ENCODE data around the gene SMIM31. TPM values are rescaled to one million over a fixed set of nuclear protein-coding genes. Genes with fewer than 3 reads are reported as not detected.

Gene SMIM31
- total RNA-seq, 4 donors from 2014 or later, result not detected

- intact Hi-C loops (cut with DNase I), result no loop called here
- no peak overlapping the region for H3K27ac ChIP-seq
Observed at GRCh38 chr4:164730705-164731393, 23.1 kb upstream of the SMIM31 start.

GRCh38 chr4:164731827-164732474 is 22.0 kb upstream of the SMIM31 start:
- TF ChIP-seq POLR2A (IDR thresholded peaks at IDR 0.05) (no peak), CTCF (IDR thresholded peaks at IDR 0.05) (peak; percentile 39 to 83 (median 74))
- H3K4me1 ChIP-seq, result no peaks in the 10 kb centered on the region
- DNase-seq, result no peak
- 18 to 24% methylated on average over 5 of the region's 5 CpGs for WGBS, 2 donors
- intact Hi-C loops (cut with DNase I), result no loop called here
- H3K9me3 ChIP-seq, result no peaks in the 10 kb centered on the region
- H3K4me3 ChIP-seq, result no peak overlapping the region
- H3K36me3 ChIP-seq, result no peaks in the 10 kb centered on the region
- H3K27me3 ChIP-seq, result peaks cover 0 to 8% (median 0%) of the 10 kb centered on the region in 4 donors
- H3K27ac ChIP-seq, result no peak overlapping the region

More at GRCh38 chr4:164730705-164731393, 23.1 kb upstream of the SMIM31 start:
- H3K4me3 ChIP-seq, result no peak overlapping the region
- WGBS, 2 donors, result 55 to 71% methylated on average over 4 of the region's 4 CpGs
- no peak for TF ChIP-seq POLR2A (IDR thresholded peaks at IDR 0.05)
- TF ChIP-seq CTCF (IDR thresholded peaks at IDR 0.05), result no peak
- H3K36me3 ChIP-seq, result no peaks in the 10 kb centered on the region
- H3K27me3 ChIP-seq, result peaks cover 0 to 8% (median 0%) of the 10 kb centered on the region in 4 donors
- no peak for DNase-seq
- H3K4me1 ChIP-seq, result no peaks in the 10 kb centered on the region
- H3K9me3 ChIP-seq, result no peaks in the 10 kb centered on the region

- WGBS, 2 donors, result 66 to 70% methylated on average over 6 to 7 of the region's 7 CpGs
- intact Hi-C loops (cut with DNase I), result no loop called here
- Histone ChIP-seq H3K4me3 (no peak overlapping the region), H3K9me3 (no peaks in the 10 kb centered on the region), H3K4me1 (no peaks in the 10 kb centered on the region), H3K27ac (no peak overlapping the region), H3K27me3 (no peaks in the 10 kb centered on the region), H3K36me3 (no peaks in the 10 kb centered on the region)
- TF ChIP-seq POLR2A (IDR thresholded peaks at IDR 0.05), result no peak
- TF ChIP-seq CTCF (IDR thresholded peaks at IDR 0.05), result no peak
- no peak for DNase-seq
Observed at GRCh38 chr4:164734484-164734883, 19.4 kb upstream of the SMIM31 start.

- 40 to 51% methylated on average over 3 of the region's 3 CpGs for WGBS, 2 donors
- H3K9me3 ChIP-seq, result peaks cover 0 to 9% (median 0%) of the 10 kb centered on the region in 3 donors
- no peaks in the 10 kb centered on the region for H3K4me1 ChIP-seq
- no peak for DNase-seq
- H3K4me3 ChIP-seq, result no peak overlapping the region
- TF ChIP-seq POLR2A (IDR thresholded peaks at IDR 0.05) (no peak), CTCF (IDR thresholded peaks at IDR 0.05) (peak in 3 of 6 experiments; percentile 21 to 48 (median 35))
- intact Hi-C loops (cut with DNase I), result loop anchor here (10.0 kb wide), 1 partner anchor 1194 kb away; no protein-coding TSS in a partner anchor
- no peaks in the 10 kb centered on the region for H3K36me3 ChIP-seq
- H3K27me3 ChIP-seq, result no peaks in the 10 kb centered on the region
- H3K27ac ChIP-seq, result no peak overlapping the region
Observed at GRCh38 chr4:164748375-164748774, 5.6 kb upstream of the SMIM31 start.

GRCh38 chr4:164755432-164755831 is 1.5 kb downstream of the SMIM31 start:
- WGBS, 2 donors, result 90% methylated on average over 1 of the region's 1 CpG; no CpG with 5 or more reads in 1 of the 2 donors
- Histone ChIP-seq H3K27ac (no peak overlapping the region), H3K9me3 (peaks cover 0 to 9% (median 0%) of the 10 kb centered on the region in 3 donors), H3K4me3 (no peak overlapping the region), H3K4me1 (peaks cover 0 to 6% (median 0%) of the 10 kb centered on the region in 3 donors), H3K36me3 (no peaks in the 10 kb centered on the region), H3K27me3 (no peaks in the 10 kb centered on the region)
- no peak for DNase-seq
- intact Hi-C loops (cut with DNase I), result no loop called here
- TF ChIP-seq POLR2A (IDR thresholded peaks at IDR 0.05) (no peak), CTCF (IDR thresholded peaks at IDR 0.05) (no peak)
